Activated CD4-positive, alpha-beta T cell treated with anti-CD3 and anti-CD28 coated beads for 36 hours (primary cell): ENCODE measurements around the gene PHAX. TPM values are rescaled to one million over a fixed set of nuclear protein-coding genes. Genes with fewer than 3 reads are reported as not detected.

Source experiments
- total RNA-seq, 2 experiments: library from RNA; stranded (reverse); gene quantifications; one replicate each; pipeline ENCODE4 v1.2.3, GENCODE V29; 2021

Gene PHAX
- total RNA-seq, 2 experiments from 2014 or later, result 41.4 to 49.1 TPM

Other genes starting within 250 kb of the PHAX start
- 10 to 100 TPM in 1 of 2 experiments, 1 to 10 TPM in 1; 9.7 to 13.9 TPM for gene GRAMD2B, start 177.5 kb upstream of the PHAX start, total RNA-seq
- 10 to 100 TPM; 13.2 to 15.4 TPM for gene ALDH7A1, start 5.7 kb upstream of the PHAX start, total RNA-seq
- 100 to 1,000 TPM; 209 to 240 TPM for gene LMNB1, start 176.2 kb downstream of the PHAX start, total RNA-seq